ENCODE measurements around the gene SMIM10L2A. TPM values are rescaled to one million over a fixed set of nuclear protein-coding genes. Genes with fewer than 3 reads are reported as not detected.

Gene SMIM10L2A
- total RNA-seq, 4 donors from 2014 or later: 0.35 to 2.7 (median 1.6) TPM

- H3K4me1 ChIP-seq: no peaks in the 10 kb centered on the region
- TF ChIP-seq POLR2A (IDR thresholded peaks at IDR 0.05) (no peak), CTCF (IDR thresholded peaks at IDR 0.05) (no peak)
- no peak overlapping the region for H3K4me3 ChIP-seq
- H3K27me3 ChIP-seq: no peaks in the 10 kb centered on the region
- no peaks in the 10 kb centered on the region for H3K36me3 ChIP-seq
- DNase-seq: no peak
- intact Hi-C loops (cut with DNase I): no loop called here
- no peaks in the 10 kb centered on the region for H3K9me3 ChIP-seq
- H3K27ac ChIP-seq: no peak overlapping the region
These were observed 10.1 kb downstream of the SMIM10L2A start for GRCh38 chrX:135431886-135432285.

- no peak overlapping the region for H3K27ac ChIP-seq
- no peak for DNase-seq
These were observed 10.7 kb downstream of the SMIM10L2A start for GRCh38 chrX:135432453-135432852.

GRCh38 chrX:135432881-135433521 lies 11.3 kb downstream of the SMIM10L2A start:
- intact Hi-C loops (cut with DNase I): no loop called here
- Histone ChIP-seq H3K4me1 (no peaks in the 10 kb centered on the region), H3K27me3 (no peaks in the 10 kb centered on the region), H3K27ac (no peak overlapping the region), H3K9me3 (no peaks in the 10 kb centered on the region), H3K36me3 (no peaks in the 10 kb centered on the region), H3K4me3 (no peak overlapping the region)
- TF ChIP-seq CTCF (IDR thresholded peaks at IDR 0.05) (no peak), POLR2A (IDR thresholded peaks at IDR 0.05) (no peak)
- WGBS, 2 donors: 77% methylated on average over 19 of the region's 22 CpGs; no CpG with 5 or more reads in 1 of the 2 donors
- DNase-seq: no peak

More at GRCh38 chrX:135432453-135432852, 10.7 kb downstream of the SMIM10L2A start:
- H3K4me3 ChIP-seq: no peak overlapping the region
- H3K27me3 ChIP-seq: no peaks in the 10 kb centered on the region
- H3K36me3 ChIP-seq: no peaks in the 10 kb centered on the region
- H3K4me1 ChIP-seq: no peaks in the 10 kb centered on the region
- no peak for TF ChIP-seq POLR2A (IDR thresholded peaks at IDR 0.05)
- TF ChIP-seq CTCF (IDR thresholded peaks at IDR 0.05): no peak
- intact Hi-C loops (cut with DNase I): no loop called here
- H3K9me3 ChIP-seq: no peaks in the 10 kb centered on the region
- 38 to 70% methylated on average over 1 to 3 of the region's 13 CpGs for WGBS, 2 donors

- no peak overlapping the region for H3K27ac ChIP-seq
- H3K36me3 ChIP-seq: no peaks in the 10 kb centered on the region
- WGBS, 2 donors: 90 to 91% methylated on average over 2 to 9 of the region's 37 CpGs
- no peaks in the 10 kb centered on the region for H3K27me3 ChIP-seq
- H3K9me3 ChIP-seq: no peaks in the 10 kb centered on the region
- no peaks in the 10 kb centered on the region for H3K4me1 ChIP-seq
- intact Hi-C loops (cut with DNase I): no loop called here
- no peak for DNase-seq
- no peak for TF ChIP-seq CTCF (IDR thresholded peaks at IDR 0.05)
- TF ChIP-seq POLR2A (IDR thresholded peaks at IDR 0.05): no peak
- H3K4me3 ChIP-seq: no peak overlapping the region
These were observed 11.9 kb downstream of the SMIM10L2A start for GRCh38 chrX:135433531-135434257.
